Activated CD4-positive, CD25-positive, alpha-beta regulatory T cell (primary cell): ENCODE results near the gene TCF4.

Experiments
- DNase-seq, 4 experiments: peaks; one replicate each; lab custom pipeline; 2025; lab: John Stamatoyannopoulos, UW

TCF4 gene

GRCh38 chr18:55234366-55235093, 353.5 kb downstream of the TCF4 start:
- DNase-seq = peak in 2 of 4 experiments; percentile 1 to 4

- DNase-seq = no peak
Measured at GRCh38 chr18:55233857-55234256, 354.1 kb downstream of the TCF4 start.

- DNase-seq = no peak
Measured at GRCh38 chr18:55232506-55232905, 355.5 kb downstream of the TCF4 start.

- DNase-seq = no peak
Measured at GRCh38 chr18:55229682-55230081, 358.3 kb downstream of the TCF4 start.

- no peak for DNase-seq
Measured at GRCh38 chr18:55228707-55229106, 359.3 kb downstream of the TCF4 start.

GRCh38 chr18:55228191-55228590, 359.8 kb downstream of the TCF4 start:
- DNase-seq = no peak

- no peak for DNase-seq
Measured at GRCh38 chr18:55227771-55228170, 360.2 kb downstream of the TCF4 start.

- DNase-seq = no peak
Measured at GRCh38 chr18:55226044-55226443, 361.9 kb downstream of the TCF4 start.

GRCh38 chr18:55224086-55224625, 363.8 kb downstream of the TCF4 start:
- no peak for DNase-seq

GRCh38 chr18:55221622-55222021, 366.4 kb downstream of the TCF4 start:
- DNase-seq = no peak

- no peak for DNase-seq
Measured at GRCh38 chr18:55220523-55220922, 367.5 kb downstream of the TCF4 start.

- DNase-seq = no peak
Measured at GRCh38 chr18:55219823-55220222, 368.2 kb downstream of the TCF4 start.

GRCh38 chr18:55219059-55219458, 368.9 kb downstream of the TCF4 start:
- DNase-seq = no peak

- DNase-seq = no peak
Measured at GRCh38 chr18:55214969-55215368, 373.0 kb downstream of the TCF4 start.

- no peak for DNase-seq
Measured at GRCh38 chr18:55214534-55214933, 373.5 kb downstream of the TCF4 start.

- DNase-seq = no peak
Measured at GRCh38 chr18:55213586-55213985, 374.4 kb downstream of the TCF4 start.

GRCh38 chr18:55206927-55207326, 381.1 kb downstream of the TCF4 start:
- no peak for DNase-seq

- no peak for DNase-seq
Measured at GRCh38 chr18:55202232-55202917, 385.6 kb downstream of the TCF4 start.

GRCh38 chr18:55199291-55199963, 388.6 kb downstream of the TCF4 start:
- DNase-seq = no peak

GRCh38 chr18:55195863-55196262, 392.1 kb downstream of the TCF4 start:
- DNase-seq = no peak

GRCh38 chr18:55189972-55190371, 398.0 kb downstream of the TCF4 start:
- no peak for DNase-seq

- DNase-seq = no peak
Measured at GRCh38 chr18:55186588-55186987, 401.4 kb downstream of the TCF4 start.

- no peak for DNase-seq
Measured at GRCh38 chr18:55185391-55185790, 402.6 kb downstream of the TCF4 start.
